GM19467 (cell line): ENCODE results near the gene KAT2A.

Source experiments
- ATAC-seq: cut with Tn5 transposase; IDR thresholded peaks from one replicate; pipeline ENCODE4 v1.9.1; 2021; ENCODE audit warnings: mild to moderate bottlenecking, moderate library complexity; ENCODE audit not compliant: unreplicated experiment

Gene KAT2A

DNA sequence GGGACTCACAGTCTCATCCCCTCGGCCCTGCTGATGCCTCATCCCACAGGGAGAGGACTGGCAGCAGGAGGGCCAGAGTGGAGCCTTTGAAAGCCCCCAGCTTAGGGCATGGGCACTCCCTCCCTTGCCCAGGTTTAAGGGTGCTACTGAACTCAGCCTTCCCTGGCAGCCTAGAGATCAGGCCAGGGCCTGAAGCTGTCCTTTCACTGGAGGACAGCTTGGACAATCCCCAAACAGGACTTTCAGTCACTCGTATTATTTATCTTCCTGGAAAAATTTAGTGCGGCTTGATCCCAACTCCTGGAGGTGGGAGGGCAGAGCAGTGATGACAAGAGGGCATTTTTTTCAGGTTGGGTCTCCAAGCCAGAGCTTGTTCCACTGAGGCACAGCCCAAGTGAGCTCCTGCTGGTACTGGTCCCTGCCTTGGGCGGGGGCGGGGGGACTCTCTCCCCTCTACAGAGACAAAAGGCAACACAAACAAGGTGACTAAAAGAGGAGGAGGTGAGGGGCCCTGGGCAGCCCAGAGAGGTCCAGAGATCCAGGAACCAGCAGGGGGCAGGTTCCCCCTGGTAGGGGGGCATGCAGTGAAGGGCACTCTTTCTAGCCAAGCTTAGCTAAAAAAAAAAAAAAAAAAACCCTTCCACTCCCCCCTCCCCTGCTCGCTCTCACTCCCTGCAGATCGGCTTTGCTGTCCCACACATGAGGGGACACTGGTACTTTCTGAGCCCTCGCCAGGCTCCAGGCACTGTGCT is 24.6 kb downstream of the KAT2A start:
- ATAC-seq = no peak

DNA sequence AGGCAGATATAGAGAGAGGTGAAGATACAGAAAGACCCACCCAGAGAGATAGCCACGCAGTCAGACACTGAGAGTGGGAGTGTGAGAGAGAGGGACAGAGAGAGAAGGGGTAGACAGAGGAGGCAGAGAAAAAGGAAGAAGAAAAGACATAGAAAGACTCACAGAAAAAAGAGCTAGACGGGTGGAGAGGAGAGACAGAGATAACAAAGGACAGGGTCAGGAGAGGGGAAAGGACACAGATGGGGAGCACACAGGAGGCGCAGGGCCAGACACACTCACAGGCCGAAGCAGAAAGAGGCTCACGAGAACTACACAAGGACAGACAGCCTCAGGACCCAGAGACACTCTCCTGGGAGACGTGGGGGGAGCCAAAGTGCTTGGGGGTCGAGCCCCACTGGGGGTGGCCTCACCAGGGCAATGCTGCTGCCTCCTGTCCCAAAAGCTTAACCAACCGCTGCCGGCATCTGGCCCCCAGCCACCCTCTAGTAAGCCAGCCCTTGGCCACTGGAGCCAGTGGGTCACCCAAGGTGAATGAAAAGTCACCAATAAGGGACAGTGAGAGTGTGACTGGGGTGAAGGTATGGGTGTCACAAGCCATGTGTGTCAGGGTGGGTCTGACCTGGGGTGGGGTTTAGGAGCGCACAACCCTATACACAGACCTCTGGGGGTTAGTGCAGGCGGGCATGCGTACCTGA is 26.6 kb downstream of the KAT2A start:
- ATAC-seq = no peak

DNA sequence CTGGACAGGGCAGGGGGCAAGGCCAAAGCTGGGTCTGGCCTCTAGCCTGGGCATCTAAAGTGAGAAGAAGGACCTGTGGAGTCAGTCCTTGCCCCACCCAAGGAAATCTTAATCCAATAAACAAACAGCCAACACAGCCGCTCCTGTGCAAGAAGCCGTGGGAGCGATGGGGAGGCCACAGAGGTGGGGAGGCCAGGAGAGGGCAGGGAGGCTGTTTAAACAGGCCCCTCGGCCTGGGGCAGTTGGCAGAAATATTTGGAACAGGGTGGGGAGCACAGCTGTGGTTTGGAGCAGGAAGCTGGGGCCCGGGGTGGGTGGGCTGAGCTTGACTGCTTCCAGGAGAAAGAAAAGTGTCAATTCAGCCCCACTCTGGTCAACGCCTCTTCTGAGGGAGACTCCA is 28.2 kb downstream of the KAT2A start:
- ATAC-seq = no peak

DNA sequence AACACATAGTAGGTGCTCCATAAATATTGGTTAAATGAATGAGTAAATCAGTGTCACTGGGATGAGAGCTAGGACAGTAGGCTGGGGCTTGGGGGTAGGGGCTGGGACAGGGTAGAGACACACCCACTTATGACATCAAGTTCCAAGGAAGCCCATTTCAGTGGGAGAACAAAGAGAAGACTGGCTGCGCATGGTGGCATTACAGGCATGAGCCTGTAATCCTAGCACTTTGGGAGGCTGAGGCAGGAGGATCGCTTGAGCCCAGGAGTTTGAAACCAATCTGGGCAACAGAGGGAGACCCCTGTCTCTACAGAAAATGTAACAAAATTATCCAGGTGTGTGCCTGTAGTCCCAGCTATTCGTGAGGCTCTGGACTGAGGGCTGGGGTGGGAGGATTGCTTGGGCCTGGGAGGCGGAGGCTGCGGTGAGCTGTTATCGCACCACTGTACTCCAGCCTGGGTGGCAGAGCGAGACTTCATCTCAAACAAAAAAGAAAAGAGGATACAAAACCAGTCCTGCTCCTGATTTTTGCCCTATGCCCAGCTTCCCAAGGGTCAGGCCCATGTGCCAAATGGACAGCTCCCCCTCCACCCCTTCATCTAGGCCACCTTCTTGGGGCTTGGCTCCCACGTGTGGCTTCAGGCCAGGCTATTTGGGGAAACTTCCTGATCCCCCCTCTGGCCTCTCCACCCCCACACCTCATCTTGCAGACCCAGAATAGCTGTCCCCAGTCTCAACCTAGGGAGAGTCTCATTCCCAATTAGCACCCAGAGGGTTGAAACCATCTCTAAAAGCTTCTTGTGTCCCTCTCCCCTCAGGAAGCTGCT is 30.0 kb downstream of the KAT2A start:
- no peak for ATAC-seq

DNA sequence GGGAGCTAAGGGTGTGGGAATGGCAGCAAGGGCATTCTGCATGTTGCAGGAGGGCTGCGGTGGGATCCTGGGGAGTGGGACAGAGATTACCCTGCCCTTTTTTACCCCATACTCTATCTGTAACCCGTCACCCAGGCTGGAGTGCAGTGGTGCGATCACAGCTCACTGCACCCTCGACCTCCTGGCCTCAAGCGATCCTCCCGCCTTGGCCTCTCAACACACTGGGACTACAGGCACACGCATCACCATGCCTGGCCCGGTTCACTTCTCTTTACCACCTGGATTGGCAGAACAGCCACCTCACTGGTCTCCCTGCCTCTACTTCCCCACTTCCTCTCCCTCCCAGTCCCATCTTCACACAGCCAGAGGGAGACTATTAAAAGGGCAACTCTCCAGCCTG is 32.4 kb downstream of the KAT2A start:
- no peak for ATAC-seq

DNA sequence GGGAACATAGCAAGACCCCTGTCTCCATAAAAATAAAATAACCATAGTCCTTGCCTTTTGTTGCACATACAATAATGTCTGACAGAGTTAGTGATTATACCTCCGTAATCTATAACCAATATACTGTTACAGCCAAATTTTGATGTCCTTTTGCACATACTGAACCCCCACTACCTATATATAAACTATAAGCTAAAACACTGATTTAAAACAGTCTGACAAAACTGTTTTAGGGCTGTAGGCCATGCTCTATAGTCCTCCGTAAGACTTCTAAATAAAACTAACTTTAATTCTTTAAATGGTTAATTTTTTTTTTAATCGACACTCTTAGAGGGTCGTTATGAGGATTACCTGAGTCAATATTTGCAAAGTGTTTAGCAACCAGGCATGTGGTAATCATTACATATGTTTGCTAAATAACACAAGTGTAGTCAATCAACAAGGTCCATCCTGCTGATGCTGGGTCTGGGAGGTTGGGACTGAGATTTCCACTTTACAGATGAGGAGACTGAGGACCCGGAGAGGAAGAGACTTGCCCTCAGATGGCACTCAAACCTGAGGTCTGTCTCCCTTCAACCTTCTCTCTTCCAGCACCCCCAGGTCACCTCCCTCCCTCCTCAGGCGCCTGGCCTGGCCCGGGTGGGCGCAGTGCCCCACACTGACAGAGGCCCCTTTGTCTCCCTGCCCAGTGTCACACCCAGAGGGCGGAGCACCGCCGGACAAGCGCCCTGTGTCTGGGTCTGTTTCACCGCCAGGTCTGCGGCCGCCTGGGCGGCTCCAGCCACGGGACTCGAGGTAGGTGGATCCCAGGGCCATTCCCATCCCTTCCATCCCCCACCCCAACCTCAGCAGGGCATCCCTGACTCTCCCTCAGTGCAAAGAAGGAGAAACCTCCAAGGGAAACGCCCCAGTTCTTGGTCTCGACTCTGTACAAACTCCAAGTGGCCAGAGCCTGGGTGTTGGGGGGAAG is 33.1 kb downstream of the KAT2A start:
- no peak for ATAC-seq

DNA sequence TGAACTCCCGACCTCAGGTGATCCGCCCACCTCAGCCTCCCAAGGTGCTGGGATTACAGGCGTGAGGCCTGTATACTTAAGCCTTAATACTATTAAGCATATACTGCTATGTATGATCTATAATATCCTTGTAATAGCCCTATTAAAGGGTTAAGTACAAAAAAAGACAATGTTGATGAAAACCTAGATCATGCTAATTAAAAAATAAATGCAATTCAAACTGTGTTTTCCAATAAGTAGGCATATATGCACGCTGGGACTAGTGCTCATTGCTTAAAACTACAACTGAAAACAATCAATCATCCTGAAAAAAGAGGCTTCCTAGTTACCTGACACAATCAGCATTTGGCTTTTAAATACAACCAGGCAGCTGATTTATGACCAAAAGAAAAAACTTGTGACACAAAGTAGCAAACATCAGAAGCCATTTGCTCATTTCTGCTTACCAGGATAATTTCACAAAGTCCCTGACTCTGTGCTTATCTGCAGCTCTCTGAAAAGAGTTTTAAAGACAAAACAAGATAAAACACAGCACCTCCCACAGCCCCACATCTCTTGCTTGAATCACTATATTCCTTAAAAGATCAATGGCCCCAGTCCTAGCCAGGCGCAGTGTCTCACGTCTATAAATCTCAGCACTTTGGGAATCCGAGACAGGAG is 34.0 kb downstream of the KAT2A start:
- ATAC-seq = no peak

DNA sequence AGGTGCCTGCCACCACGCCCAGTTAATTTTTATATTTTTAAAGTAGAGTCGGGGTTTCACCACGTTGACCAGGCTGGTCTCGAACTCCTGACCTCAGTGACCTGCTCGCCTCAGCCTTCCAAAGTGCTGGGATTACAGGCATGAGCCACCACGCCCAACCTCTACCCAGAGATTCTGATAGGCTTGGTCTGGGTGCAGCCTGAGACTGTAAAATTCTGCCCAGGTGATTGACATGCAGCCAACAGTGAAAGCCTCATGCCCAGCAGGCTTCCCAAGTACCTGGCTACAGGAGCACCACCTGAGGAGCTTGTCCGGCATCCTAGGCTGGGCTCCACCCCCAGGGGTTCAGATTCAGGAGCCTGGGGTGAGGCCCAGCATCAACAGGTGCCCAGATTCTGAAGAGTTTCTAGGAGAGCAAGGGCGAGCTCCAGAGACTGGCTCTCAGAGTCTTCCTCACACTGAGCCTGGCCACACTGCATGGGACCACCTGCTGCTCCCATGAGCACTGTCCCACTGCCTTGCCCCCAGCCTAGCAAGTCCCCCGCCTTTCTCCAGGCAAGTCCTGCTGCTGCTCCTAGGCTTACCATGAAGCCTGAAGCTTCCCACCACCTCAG is 39.5 kb downstream of the KAT2A start:
- ATAC-seq = no peak

DNA sequence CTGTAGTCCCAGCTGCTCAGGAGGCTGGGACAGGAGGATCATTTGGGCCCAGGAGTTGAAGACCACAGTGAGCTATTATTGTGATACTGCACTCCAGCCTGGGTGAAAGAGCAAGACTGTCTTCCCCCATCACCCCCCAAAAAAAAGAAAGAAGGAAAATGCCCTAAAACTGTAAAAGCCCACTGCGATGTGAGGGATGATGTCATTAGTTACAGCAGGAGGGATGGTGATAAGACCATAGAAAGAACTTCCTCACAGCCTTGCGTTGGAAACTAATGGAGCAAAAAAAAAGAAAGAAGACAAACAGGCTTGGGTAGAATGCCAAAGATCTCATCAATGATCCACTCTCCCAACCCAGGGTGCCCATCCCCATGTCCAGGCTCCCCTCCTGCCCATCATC is 41.6 kb downstream of the KAT2A start:
- no peak for ATAC-seq

DNA sequence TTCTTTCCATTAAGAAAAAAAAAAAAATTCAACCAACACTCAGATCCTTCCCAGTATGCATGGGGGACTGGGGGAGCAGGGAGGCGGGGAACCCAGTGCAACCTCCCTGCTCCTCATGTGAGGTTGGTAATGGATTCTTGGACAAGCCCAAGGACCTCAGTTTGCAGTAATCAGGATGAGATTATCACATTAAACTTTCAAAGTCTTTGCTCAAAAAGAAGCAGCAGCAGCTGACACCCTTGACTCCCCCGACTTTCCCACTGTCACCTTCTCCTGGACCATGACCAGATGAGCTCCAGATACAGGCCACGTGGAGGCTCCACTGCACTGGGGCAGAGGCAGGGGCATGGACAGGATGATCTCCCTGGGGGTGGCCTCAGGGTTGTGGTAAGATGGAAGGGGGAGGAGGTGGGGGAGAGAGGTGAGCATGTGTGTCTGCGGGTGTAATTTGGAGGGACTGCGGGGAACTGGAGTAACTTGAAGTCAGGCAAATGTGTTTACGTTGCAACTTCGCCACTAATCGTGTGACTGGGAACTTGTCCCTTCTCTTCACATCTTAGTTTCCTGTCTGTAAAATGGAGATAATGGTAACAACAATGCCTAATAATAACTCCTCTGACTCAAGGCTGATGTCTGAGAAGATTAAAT is 42.6 kb downstream of the KAT2A start:
- no peak for ATAC-seq

DNA sequence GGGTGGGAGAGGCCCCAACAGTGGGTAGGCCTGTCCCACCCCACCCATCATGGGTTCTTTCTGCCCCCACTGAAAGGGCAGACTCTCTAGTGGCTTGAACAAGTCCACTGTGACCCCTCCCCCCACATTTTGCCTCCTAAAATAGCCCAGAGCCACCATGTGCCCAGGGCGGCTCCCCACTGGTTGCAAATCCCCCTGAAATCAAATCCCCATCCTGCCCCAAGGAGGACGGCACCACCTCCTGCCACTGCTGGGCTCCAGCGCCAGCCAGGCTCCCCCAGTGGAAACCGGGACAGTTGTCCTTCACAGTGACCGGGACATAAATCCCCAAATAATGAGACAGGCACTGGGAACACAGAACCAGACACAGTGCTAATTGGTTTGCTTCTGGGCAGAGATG is 43.4 kb downstream of the KAT2A start:
- no peak for ATAC-seq

DNA sequence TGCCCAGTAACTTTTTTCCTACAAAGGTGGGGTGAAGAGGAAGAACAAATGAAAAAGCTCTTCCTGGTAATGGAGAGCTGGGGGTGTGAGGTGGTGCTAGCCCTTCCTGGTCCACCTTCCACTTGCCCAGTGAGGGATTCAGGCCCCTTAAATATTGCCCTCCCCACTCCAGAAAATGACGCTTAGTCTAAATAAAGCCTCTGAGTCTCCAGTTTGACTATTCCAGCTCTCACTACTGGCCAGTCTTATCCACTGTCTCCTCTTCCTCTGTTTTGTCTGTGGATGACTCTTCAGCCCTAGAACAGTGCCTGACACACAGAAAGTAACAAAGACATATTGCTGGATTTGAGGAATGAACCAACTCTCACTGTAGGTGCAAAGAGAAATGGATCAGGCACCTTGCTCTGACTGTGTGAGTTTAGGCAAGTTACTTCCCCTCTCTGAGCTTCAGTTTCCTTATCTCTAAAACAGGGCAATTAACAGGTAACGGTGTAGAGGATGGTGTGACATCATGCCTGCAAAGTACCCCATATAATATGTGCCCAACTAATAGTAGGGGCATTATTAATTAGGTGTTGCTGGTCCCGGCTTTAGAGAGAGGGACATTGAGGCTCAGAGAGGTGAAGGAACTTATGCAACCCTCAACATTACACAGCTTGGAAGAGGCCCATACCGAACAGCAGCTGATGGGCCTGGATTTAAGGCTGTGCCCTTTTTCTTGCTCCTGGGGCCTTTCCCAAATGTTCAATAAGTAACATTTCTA is 44.2 kb downstream of the KAT2A start:
- ATAC-seq = no peak

DNA sequence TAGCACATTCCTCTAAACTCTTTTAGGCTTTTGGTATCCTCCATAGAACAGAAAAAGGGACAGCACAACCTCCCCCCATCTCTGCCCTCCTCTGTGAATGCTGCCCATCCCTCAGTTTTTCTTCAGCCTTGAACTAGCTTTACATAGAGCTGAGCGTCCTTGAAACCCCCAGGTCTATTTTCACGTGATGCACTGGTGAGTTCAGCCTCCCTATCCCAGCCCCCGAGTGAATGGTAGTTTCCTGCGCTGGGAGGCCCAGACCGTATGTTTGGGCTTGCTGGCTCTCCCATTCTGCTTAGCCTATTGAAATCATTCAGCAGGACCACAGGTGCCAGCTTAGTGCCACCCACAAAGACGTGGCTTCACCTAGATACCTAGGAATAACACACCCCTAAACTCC is 45.4 kb downstream of the KAT2A start:
- no peak for ATAC-seq

DNA sequence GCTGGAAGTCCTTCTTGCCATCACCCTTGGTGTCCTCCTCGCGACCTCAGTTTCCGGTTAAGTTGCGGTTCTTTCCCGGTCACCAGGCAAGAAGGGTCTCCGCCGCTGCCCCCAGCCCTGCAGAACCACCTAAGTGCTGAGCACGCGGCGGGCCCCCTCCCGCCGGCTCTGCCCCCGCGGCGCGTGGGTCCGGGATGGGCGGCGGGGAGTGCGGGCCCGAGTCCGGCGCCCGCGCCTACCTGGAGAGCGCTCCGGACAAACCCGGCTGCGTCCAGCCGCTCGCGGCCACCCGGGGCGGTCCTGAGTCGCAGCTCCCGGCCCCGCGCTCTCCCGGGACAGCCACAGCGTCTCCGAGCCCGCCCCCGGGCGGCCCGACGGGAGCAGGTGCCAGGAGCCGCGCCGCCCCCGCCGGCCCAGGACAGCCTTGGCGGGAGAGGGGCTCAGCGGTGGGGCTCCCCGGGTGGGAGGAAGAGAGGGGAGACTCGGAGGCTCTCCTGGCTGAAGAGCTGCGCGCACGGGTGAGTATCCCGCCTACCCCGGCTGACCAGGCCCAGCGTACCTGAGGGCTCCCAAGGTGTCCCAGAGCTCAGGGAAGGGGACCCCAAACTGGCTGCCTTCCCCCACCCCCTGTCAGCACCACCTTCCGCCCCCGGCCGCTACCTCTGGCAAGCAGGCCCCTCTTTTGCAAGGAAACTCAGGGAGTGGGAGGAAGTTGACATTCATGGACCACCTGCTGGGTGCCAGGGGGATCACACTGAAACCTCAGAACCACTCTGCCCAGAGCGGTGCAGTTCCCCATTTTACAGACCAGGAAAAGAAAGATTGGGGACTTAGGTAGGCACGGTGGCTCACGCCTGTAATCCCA is 48.6 kb downstream of the KAT2A start:
- no peak for ATAC-seq

DNA sequence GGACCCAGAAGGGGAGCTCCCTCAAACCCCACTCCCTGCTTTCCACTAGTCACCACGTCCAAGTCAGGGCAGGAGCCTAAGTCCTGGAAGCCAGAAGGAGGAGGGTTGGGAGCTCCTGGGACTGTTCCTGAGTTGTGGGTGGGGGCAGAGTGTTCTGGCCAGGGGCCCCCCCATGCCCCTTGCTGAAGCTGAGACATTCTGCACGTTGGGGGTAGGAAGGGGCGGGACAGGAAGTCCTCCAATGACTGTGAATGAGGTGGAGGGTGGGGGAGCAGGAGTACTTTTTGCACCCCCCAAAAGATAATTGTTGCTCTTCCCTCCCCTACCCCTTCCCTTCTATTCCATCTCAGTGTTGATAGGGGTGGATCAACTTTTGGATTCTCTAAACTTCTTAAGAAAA is 49.4 kb downstream of the KAT2A start:
- no peak for ATAC-seq

DNA sequence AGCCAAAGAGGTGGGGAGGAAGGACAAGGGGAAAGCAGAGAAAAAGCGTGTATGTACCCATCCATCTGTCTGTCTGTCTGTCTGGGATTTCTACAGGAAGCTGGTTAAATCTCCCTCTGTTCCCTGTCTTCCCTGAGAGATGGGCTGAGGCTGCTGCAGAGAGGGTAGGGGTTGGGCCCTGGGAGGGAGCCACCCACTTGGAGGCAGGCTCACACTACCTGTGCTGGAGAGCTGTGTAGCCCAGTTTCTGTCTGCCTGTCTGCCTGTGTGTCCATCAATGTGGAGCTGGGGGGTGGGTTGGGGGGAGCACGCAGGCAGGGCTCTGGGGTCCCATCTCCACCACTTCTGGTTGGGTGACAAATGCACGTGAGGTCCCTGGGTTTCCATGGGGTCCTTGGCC is 52.2 kb downstream of the KAT2A start:
- no peak for ATAC-seq

DNA sequence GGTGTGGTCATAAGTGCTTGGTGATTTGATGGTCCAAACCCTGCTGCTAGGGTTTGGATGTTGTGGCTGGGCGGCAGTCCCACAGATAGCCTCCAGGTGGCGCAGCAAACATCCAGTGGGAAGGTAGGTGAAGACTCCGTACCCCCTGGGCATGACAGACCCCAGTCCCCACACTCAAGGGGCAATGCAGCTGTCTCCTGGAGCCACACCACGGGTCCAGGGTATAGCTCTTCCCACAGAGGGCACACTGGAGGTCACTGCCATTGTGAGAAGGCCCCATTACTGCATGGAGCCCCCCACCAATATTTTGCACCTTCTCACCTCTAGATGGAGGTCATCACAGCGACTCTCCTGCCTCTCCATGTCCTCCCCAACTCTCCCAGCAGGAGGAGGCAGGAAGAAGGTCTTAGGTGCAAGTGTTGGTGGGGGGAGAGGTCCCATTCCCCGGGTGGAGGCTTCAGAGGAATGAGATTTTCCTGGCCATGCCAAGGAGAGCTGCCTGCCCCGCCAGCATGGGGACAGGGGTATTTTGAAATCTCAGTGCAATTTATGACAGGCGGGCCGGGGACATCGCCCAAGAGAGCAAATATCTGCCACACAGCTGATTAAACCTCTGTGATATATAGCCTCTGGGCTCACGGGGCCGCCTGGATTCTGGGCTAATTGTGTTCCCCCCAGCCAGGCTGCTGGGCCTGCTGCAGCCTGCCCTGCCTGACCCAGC is 53.6 kb downstream of the KAT2A start:
- ATAC-seq = no peak
